GM12865 (cell line): ENCODE measurements around the gene KIF5A.
"Not testable (repeated sequence)": the region's sequence is repeated elsewhere in the genome, so short reads cannot be mapped to it uniquely, and the experiment has no call there.

Source experiments
- DNase-seq: peaks from one replicate; pipeline ENCODE4 v3.0.0; 2010; ENCODE audit warnings: low read depth
- H3K4me3 ChIP-seq: 2 replicates; pipeline ENCODE4 v1.5.1; 2011; ENCODE audit warnings: mild to moderate bottlenecking, low read depth, low read length, control low read depth
- TF ChIP-seq, protein P1 (sequence below): IDR thresholded peaks from 2 replicates; pipeline ENCODE4 v1.5.1; 2011; ENCODE audit warnings: low read length, control low read depth, low read depth, inconsistent platforms; ENCODE audit not compliant: insufficient read depth; ENCODE audit errors: missing control alignments

The KIF5A gene

GRCh38 chr12:57549909-57550640 is at the start of gene KIF5A:
Gene KIF5A (plus strand): TSS chr12:57550044. CDS start chr12:57550272, 228 bp downstream.
- DNase-seq: peak; percentile 29
- peak within 1 kb of the TSS; percentile 27 for H3K4me3 ChIP-seq
- TF ChIP-seq, protein P1, sequence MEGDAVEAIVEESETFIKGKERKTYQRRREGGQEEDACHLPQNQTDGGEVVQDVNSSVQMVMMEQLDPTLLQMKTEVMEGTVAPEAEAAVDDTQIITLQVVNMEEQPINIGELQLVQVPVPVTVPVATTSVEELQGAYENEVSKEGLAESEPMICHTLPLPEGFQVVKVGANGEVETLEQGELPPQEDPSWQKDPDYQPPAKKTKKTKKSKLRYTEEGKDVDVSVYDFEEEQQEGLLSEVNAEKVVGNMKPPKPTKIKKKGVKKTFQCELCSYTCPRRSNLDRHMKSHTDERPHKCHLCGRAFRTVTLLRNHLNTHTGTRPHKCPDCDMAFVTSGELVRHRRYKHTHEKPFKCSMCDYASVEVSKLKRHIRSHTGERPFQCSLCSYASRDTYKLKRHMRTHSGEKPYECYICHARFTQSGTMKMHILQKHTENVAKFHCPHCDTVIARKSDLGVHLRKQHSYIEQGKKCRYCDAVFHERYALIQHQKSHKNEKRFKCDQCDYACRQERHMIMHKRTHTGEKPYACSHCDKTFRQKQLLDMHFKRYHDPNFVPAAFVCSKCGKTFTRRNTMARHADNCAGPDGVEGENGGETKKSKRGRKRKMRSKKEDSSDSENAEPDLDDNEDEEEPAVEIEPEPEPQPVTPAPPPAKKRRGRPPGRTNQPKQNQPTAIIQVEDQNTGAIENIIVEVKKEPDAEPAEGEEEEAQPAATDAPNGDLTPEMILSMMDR: no peak

DNA sequence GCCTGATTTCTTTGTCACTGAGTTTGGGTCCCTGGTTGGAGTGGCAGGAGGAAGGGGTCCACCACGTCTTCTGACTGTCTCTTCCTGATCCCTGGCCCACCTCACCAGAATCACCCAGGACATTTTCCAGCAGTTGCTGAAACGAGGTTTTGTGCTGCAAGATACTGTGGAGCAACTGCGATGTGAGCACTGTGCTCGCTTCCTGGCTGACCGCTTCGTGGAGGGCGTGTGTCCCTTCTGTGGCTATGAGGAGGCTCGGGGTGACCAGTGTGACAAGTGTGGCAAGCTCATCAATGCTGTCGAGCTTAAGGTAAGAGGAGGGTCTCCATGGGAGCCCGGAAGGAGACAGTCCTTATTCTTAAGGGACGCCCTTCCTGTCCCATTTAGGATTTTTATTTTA is 49.6 kb upstream of the KIF5A start:
- H3K4me3 ChIP-seq: no peak overlapping the region
- no peak for DNase-seq
- TF ChIP-seq, protein P1: no peak

GRCh38 chr12:57502311-57502969 is 47.4 kb upstream of the KIF5A start:
- not testable (repeated sequence) for H3K4me3 ChIP-seq, DNase-seq

DNA sequence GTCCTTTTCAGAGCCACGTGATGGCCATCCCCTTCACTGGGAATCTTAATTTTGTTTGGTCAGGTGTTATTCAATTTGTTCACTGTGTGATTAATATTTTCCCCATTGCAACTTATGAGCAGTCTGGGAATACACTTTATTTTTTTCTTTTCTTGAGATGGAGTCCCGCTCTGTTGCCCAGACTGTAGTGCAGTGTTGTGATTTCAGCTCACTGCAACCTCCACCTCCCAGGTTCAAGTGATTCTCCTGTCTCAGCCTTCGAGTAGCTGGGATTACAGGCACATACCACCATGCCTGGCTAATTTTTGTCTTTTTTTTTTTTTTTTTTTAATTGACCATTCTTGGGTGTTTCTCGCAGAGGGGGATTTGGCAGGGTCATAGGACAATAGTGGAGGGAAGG is 43.3 kb upstream of the KIF5A start:
- not testable (repeated sequence) for DNase-seq

DNA sequence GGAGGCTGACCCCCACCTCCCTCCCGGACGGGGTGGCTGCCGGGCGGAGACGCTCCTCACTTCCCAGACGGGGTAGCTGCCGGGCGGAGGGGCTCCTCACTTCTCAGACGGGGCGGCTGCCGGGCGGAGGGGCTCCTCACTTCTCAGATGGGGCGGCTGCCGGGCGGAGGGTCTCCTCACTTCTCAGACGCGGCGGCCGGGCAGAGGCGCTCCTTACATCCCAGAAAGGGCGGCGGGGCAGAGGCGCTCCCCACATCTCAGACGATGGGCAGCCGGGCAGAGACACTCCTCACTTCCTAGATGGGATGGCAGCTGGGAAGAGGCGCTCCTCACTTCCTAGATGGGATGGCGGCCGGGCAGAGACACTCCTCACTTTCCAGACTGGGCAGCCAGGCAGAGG is 42.0 kb upstream of the KIF5A start:
- not testable (repeated sequence) for H3K4me3 ChIP-seq, DNase-seq

More for the DNA sequence above, 43.3 kb upstream of the KIF5A start:
- H3K4me3 ChIP-seq: not testable (repeated sequence)

DNA sequence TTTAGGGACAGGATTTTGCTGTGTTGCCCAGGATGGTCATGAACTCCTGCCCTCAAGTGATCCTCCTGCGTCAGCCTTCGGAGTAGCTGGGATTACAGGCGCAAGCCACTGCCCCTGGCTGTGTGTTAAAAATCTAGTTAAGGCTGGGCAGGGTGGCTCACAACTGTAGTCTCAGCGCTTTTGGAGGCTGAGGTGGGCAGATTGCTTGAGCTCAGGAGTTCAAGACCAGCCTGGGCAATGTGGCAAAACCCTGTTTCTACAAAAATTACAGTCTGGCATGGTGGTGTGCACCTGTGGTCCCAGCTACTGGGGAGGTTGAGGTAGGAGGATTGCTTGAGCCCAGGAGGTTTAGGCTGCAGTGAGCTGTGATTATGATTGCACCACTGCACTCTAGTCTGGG is 38.7 kb upstream of the KIF5A start:
- DNase-seq: no peak
- no peak overlapping the region for H3K4me3 ChIP-seq
- TF ChIP-seq, protein P1: no peak

- no peak for DNase-seq
- TF ChIP-seq, protein P1: no peak
- no peak overlapping the region for H3K4me3 ChIP-seq
These were observed 38.1 kb upstream of the KIF5A start for GRCh38 chr12:57511588-57512325.

GRCh38 chr12:57512665-57513064 is 37.2 kb upstream of the KIF5A start:
- H3K4me3 ChIP-seq: no peak overlapping the region
- TF ChIP-seq, protein P1: no peak
- DNase-seq: no peak
